Neural cell (in vitro differentiated cells): ENCODE results near the gene HDAC4.

Experiments
- EZH2 ChIP-seq: fragments of 200-600, 300-800 bp; shearing (Covaris generic), sonication (generic); IDR thresholded peaks from 2 replicates; pipeline ENCODE4 v1.6.1; 2014; ENCODE audit warnings: antibody characterized with exemption, low read length, borderline replicate concordance, mild to moderate bottlenecking; ENCODE audit not compliant: insufficient read depth, poor library complexity, severe bottlenecking
- MXI1 ChIP-seq: fragments of 450-650 bp; conservative IDR thresholded peaks from 2 replicates; pipeline ENCODE4 v1.6.1; 2014; ENCODE audit warnings: antibody characterized with exemption, mild to moderate bottlenecking; ENCODE audit not compliant: poor library complexity, severe bottlenecking
- TF ChIP-seq, protein P1 (sequence below): fragments of 450-650 bp; IDR thresholded peaks from 2 replicates; pipeline ENCODE4 v1.5.1; 2014; ENCODE audit warnings: antibody characterized with exemption, mild to moderate bottlenecking, moderate library complexity; ENCODE audit not compliant: poor library complexity, severe bottlenecking
- TF ChIP-seq, protein P2 (sequence below): IDR thresholded peaks from 2 replicates; pipeline ENCODE4 v1.6.1; 2012; ENCODE audit warnings: borderline replicate concordance

DNA sequence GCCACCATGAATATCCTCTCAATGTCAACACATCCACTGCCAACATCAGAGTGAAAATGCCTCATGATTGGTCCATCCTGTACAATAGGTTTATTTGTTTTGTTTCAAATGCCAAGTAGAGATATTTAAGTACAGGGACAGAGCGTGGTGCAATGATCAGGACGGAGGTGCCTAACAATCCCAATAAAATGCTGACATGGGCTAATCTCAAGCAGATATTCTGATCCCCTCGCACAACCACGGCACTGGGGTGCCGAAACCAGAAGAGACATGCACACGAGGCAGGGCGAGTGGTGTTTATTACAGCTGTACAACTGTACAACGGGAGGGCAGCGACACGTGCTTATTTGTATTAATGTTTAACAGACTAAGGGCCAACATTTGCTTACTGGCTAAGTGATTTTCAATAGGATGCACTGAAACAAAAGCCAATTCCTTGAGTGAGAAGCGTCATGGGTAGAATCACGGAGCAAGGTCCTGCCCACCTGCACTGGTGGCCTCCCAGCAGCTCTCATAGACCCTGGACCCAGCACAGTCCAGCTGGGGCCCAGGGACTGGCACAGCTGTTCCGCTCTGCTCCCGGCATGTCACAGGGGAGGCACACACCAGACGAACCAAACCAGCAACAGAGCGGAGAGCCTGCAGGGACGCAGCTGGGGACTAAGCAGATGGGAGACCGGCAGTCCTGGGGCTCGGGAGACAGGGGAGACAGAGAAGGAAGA lies 101.4 kb downstream of the HDAC4 start:
- TF ChIP-seq, protein P1, sequence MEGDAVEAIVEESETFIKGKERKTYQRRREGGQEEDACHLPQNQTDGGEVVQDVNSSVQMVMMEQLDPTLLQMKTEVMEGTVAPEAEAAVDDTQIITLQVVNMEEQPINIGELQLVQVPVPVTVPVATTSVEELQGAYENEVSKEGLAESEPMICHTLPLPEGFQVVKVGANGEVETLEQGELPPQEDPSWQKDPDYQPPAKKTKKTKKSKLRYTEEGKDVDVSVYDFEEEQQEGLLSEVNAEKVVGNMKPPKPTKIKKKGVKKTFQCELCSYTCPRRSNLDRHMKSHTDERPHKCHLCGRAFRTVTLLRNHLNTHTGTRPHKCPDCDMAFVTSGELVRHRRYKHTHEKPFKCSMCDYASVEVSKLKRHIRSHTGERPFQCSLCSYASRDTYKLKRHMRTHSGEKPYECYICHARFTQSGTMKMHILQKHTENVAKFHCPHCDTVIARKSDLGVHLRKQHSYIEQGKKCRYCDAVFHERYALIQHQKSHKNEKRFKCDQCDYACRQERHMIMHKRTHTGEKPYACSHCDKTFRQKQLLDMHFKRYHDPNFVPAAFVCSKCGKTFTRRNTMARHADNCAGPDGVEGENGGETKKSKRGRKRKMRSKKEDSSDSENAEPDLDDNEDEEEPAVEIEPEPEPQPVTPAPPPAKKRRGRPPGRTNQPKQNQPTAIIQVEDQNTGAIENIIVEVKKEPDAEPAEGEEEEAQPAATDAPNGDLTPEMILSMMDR = no peak
- TF ChIP-seq MXI1 (no peak), EZH2 (no peak)
- TF ChIP-seq, protein P2, sequence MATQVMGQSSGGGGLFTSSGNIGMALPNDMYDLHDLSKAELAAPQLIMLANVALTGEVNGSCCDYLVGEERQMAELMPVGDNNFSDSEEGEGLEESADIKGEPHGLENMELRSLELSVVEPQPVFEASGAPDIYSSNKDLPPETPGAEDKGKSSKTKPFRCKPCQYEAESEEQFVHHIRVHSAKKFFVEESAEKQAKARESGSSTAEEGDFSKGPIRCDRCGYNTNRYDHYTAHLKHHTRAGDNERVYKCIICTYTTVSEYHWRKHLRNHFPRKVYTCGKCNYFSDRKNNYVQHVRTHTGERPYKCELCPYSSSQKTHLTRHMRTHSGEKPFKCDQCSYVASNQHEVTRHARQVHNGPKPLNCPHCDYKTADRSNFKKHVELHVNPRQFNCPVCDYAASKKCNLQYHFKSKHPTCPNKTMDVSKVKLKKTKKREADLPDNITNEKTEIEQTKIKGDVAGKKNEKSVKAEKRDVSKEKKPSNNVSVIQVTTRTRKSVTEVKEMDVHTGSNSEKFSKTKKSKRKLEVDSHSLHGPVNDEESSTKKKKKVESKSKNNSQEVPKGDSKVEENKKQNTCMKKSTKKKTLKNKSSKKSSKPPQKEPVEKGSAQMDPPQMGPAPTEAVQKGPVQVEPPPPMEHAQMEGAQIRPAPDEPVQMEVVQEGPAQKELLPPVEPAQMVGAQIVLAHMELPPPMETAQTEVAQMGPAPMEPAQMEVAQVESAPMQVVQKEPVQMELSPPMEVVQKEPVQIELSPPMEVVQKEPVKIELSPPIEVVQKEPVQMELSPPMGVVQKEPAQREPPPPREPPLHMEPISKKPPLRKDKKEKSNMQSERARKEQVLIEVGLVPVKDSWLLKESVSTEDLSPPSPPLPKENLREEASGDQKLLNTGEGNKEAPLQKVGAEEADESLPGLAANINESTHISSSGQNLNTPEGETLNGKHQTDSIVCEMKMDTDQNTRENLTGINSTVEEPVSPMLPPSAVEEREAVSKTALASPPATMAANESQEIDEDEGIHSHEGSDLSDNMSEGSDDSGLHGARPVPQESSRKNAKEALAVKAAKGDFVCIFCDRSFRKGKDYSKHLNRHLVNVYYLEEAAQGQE = no peak
